ENCODE results near the gene SCTR. TPM values are rescaled to one million over a fixed set of nuclear protein-coding genes. Genes with fewer than 3 reads are reported as not detected.
A peak's percentile ranks its signal among the peaks of the same experiment; 100 is the strongest.

SCTR gene
- total RNA-seq, 1 experiment from 2014 or later: not detected

DNA sequence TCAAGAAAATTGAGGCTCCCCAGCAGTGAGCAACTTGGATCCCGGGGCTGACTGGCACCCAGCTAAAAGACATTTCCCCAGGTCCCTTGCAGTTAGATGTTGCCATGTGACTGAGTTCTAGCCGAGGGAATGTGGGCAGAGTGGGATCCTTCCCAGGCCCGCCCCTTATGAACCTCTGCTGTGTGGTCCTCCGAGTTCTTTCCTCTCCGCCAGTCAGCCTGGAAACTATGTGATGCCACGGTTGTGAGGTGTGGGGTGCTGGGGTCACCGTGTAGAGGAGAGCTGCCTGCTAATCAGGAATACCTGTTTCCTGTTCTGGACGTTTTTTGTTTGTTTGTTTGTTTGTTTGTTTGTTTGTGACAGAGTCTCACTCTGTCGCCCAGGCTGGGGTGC, 47.2 kb downstream of the SCTR start:
- DNase-seq: no peak
- H4K20me1 ChIP-seq (ENCODE audit: insufficient read depth, low read depth, low read length): peaks cover 12% of the 10 kb centered on the region; the same call in 1 of the 2 replicates
- H3K79me2 ChIP-seq (ENCODE audit: low read length): no peaks in the 10 kb centered on the region
- H3K4me3 ChIP-seq (ENCODE audit: low read length): no peak overlapping the region
- H3K4me1 ChIP-seq (ENCODE audit: low read length): no peaks in the 10 kb centered on the region
- H3K4me2 ChIP-seq (ENCODE audit: low read depth, low read length, poor library complexity, severe bottlenecking): no peak overlapping the region
- H3K9me2 ChIP-seq (replicated peaks; ENCODE audit: insufficient read depth, low read length): no peaks in the 10 kb centered on the region
- H3K36me3 ChIP-seq (ENCODE audit: insufficient read depth, low read length): no peaks in the 10 kb centered on the region
- no peak overlapping the region for H3K27ac ChIP-seq (ENCODE audit: low read length)
- H3K27me3 ChIP-seq (ENCODE audit: low read length): no peaks in the 10 kb centered on the region
- H3K9me3 ChIP-seq (ENCODE audit: low read length): no peaks in the 10 kb centered on the region
- no peak overlapping the region for H2AFZ ChIP-seq (ENCODE audit: low read length)
- no peak overlapping the region for H3K9ac ChIP-seq (ENCODE audit: low read length)

DNA sequence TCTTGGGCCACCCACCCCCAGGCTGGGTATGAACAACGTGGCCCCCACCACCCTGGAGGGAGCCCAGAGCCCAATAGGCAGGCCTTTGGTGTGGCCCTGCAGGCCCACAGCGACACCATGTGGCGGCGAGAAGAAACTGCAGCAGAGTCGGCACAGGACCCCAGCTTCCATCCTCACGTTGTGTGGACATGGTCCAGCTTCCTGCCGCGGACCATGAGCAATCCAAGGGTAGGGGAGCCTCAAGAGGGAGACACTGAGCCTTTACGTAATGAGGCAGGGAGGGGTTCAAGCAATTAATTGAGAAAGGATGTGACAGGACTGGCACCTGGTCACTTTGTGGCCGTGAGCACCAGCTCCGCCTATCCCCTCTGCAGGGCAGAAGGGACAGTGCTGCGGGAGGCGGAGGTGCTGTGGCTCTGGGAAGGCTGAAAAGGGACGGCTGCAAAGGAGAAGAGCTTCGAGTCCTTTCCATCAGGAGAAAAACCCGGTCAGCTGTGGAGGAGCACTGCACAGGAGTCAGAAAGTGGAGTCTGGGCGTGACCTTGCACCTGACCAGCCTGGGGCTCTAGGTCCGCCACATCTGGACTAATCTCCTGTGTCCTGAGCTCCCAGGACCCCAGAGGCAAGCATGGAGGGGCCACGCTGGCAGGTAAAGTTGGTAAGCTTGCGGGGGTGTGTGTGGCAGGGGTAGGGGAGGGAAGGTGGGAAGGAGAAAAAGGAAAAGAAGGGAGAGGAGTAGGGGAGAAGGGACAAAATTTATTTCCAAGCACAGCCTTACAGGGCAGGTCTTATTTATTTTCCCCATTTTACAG, 47.8 kb downstream of the SCTR start:
- Histone ChIP-seq H3K27me3 (ENCODE audit: low read length) (no peaks in the 10 kb centered on the region), H3K27ac (ENCODE audit: low read length) (no peak overlapping the region), H3K9ac (ENCODE audit: low read length) (no peak overlapping the region), H2AFZ (ENCODE audit: low read length) (no peak overlapping the region), H3K4me3 (ENCODE audit: low read length) (no peak overlapping the region), H3K36me3 (ENCODE audit: insufficient read depth, low read length) (no peaks in the 10 kb centered on the region), H3K4me1 (ENCODE audit: low read length) (no peaks in the 10 kb centered on the region), H4K20me1 (ENCODE audit: insufficient read depth, low read depth, low read length) (peaks cover 12% of the 10 kb centered on the region; the same call in 1 of the 2 replicates), H3K9me2 (replicated peaks; ENCODE audit: insufficient read depth, low read length) (no peaks in the 10 kb centered on the region), H3K79me2 (ENCODE audit: low read length) (no peaks in the 10 kb centered on the region), H3K9me3 (ENCODE audit: low read length) (no peaks in the 10 kb centered on the region), H3K4me2 (ENCODE audit: low read depth, low read length, poor library complexity, severe bottlenecking) (no peak overlapping the region)
- peak; percentile 83 for DNase-seq

DNA sequence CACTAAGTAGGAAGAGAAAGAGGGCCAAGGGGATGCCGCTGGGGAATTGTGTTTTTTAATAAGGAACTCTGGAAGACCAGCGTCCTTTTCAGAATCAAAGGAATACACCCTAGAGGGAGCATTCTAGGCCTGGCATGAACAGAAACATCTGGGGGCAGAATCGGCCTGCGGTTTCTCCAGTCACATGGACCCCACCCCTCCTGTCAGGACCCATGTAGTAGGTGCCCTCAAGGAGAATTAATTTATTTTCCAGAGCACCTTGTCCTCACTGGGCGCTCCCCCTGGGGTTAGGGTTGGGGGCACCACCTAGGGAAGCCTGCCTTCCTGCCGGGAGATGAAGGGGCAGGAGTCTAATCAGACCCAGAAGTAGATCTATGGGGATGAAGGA, 48.4 kb downstream of the SCTR start:
- no peaks in the 10 kb centered on the region for H3K27me3 ChIP-seq (ENCODE audit: low read length)
- H3K9me3 ChIP-seq (ENCODE audit: low read length): no peaks in the 10 kb centered on the region
- peaks cover 12% of the 10 kb centered on the region; the same call in 1 of the 2 replicates for H4K20me1 ChIP-seq (ENCODE audit: insufficient read depth, low read depth, low read length)
- H3K9me2 ChIP-seq (replicated peaks; ENCODE audit: insufficient read depth, low read length): no peaks in the 10 kb centered on the region
- no peak overlapping the region for H3K9ac ChIP-seq (ENCODE audit: low read length)
- H3K79me2 ChIP-seq (ENCODE audit: low read length): no peaks in the 10 kb centered on the region
- H3K36me3 ChIP-seq (ENCODE audit: insufficient read depth, low read length): no peaks in the 10 kb centered on the region
- H3K4me2 ChIP-seq (ENCODE audit: low read depth, low read length, poor library complexity, severe bottlenecking): no peak overlapping the region
- H3K27ac ChIP-seq (ENCODE audit: low read length): no peak overlapping the region
- H2AFZ ChIP-seq (ENCODE audit: low read length): no peak overlapping the region
- H3K4me3 ChIP-seq (ENCODE audit: low read length): no peak overlapping the region
- no peaks in the 10 kb centered on the region for H3K4me1 ChIP-seq (ENCODE audit: low read length)
- DNase-seq: no peak

DNA sequence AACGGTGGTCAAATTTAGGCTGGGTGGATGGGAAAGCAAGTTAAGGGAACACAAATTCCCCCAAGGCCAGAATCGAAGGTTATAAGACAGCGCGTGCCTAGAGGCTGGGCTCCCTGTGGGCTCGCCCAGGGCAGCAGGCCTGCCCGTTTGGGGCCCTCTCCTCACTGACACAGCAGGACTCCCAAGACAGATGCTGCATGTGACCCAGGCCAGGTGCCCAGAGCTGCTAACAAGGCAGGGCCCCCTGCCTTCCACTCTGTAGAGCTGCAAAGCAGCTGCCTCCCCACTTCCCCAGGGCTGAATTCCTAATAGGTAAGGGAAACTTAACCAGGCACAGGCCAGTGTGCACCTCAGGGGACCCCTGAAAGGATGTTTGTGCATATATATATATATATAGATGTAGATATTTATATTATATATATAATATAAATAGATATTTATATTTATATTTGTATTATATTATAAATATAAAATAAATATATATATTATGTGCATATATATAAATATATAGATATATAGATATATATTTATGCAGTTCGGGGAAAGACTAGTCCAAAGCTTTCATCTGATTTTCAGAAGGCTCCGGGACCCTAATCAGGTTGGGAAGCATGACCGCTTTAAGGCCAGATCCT, 48.9 kb downstream of the SCTR start:
- no peak overlapping the region for H3K9ac ChIP-seq (ENCODE audit: low read length)

DNA sequence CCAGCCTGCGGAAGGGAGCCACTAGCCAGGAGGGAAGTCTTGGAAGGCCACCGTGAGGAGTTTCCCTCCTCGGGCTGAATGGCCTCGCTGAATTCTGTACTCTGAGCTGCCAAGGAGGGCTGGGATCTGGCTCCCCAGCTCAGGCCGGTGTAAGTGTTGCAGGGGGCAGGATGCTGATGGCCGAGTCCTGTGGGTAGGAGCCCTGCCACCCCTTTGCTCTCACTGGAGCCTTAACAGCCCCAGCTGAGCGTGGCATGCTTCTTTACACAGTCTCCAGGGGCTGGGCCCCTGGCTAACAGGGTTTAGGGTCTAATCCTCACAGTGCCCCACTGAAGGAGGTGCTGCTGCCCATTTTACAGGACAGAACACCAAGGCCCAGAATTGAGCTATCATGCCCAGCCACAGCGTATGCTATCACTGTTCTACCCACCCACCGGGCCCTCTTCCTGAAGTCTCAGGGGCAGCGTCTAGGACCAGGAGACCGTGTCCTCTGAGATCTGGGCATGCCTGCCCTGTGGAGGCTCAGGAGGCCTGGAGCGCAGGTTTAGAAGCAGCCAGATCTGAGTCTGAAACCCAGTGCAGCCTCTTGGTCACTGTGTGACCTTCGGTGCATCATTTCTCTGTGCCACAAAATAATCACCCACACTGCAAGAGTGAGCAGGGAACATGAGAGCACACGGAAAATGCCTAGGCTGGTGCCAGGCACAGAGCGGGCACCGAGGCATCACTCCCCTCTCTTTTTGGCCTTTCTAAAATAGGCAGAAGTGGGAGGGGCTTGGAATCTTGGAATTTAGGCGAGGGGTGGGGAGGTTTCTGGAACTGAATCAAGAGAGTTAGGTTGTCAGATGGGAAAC, 49.7 kb downstream of the SCTR start:
- H3K9me2 ChIP-seq (replicated peaks; ENCODE audit: insufficient read depth, low read length): no peaks in the 10 kb centered on the region
- no peaks in the 10 kb centered on the region for H3K9me3 ChIP-seq (ENCODE audit: low read length)
- no peak for DNase-seq
- H3K9ac ChIP-seq (ENCODE audit: low read length): no peak overlapping the region
- no peaks in the 10 kb centered on the region for H3K36me3 ChIP-seq (ENCODE audit: insufficient read depth, low read length)
- H3K27me3 ChIP-seq (ENCODE audit: low read length): no peaks in the 10 kb centered on the region
- no peak overlapping the region for H3K4me2 ChIP-seq (ENCODE audit: low read depth, low read length, poor library complexity, severe bottlenecking)
- H3K4me3 ChIP-seq (ENCODE audit: low read length): no peak overlapping the region
- peaks cover 12% of the 10 kb centered on the region; the same call in 1 of the 2 replicates for H4K20me1 ChIP-seq (ENCODE audit: insufficient read depth, low read depth, low read length)
- H3K79me2 ChIP-seq (ENCODE audit: low read length): no peaks in the 10 kb centered on the region
- no peak overlapping the region for H2AFZ ChIP-seq (ENCODE audit: low read length)
- no peak overlapping the region for H3K27ac ChIP-seq (ENCODE audit: low read length)
- no peaks in the 10 kb centered on the region for H3K4me1 ChIP-seq (ENCODE audit: low read length)

More for the DNA sequence above, 48.9 kb downstream of the SCTR start:
- H3K9me2 ChIP-seq (replicated peaks; ENCODE audit: insufficient read depth, low read length): no peaks in the 10 kb centered on the region
- H3K4me2 ChIP-seq (ENCODE audit: low read depth, low read length, poor library complexity, severe bottlenecking): no peak overlapping the region
- no peaks in the 10 kb centered on the region for H3K4me1 ChIP-seq (ENCODE audit: low read length)
- H3K27me3 ChIP-seq (ENCODE audit: low read length): no peaks in the 10 kb centered on the region
- DNase-seq: peak; percentile 55
- no peaks in the 10 kb centered on the region for H3K36me3 ChIP-seq (ENCODE audit: insufficient read depth, low read length)
- no peaks in the 10 kb centered on the region for H3K9me3 ChIP-seq (ENCODE audit: low read length)
- peaks cover 12% of the 10 kb centered on the region; the same call in 1 of the 2 replicates for H4K20me1 ChIP-seq (ENCODE audit: insufficient read depth, low read depth, low read length)
- H3K27ac ChIP-seq (ENCODE audit: low read length): no peak overlapping the region
- H3K4me3 ChIP-seq (ENCODE audit: low read length): no peak overlapping the region
- no peaks in the 10 kb centered on the region for H3K79me2 ChIP-seq (ENCODE audit: low read length)
- H2AFZ ChIP-seq (ENCODE audit: low read length): no peak overlapping the region

DNA sequence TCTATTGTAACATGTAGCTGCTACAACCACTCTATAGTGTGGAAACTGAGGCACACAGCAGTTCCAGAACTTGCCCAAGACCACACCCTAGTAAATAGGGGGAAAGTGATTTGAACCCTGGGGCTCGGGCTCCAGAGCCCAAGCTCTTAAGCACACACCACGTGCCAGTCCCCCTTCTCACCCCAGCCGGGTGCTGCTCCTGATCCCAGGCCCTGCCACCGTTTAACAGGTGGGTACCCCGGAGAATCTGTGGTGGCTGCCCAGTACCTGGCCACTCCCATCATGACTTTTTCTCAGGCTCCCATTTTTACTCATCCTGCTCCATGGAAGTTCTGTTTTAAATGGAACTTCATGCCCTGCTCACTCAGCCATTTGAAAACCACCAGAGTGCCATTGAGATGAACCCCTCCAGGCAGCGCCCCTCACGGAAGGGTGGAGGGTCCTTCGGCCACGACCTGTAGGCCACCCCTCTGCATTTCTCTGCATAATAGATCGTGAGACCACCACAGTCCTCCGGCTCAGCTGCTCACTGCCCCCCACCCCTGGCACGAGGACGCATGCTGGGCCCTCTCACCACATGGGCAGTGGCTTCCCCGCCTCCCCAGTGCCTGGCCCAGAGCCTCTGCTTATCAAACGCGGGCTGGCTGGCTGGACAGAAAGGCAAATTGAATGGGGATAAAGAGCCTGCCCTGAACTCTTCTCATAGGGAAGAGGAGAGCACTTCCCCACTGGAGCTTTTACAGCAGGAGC, 50.5 kb downstream of the SCTR start:
- Histone ChIP-seq H3K4me1 (ENCODE audit: low read length) (no peaks in the 10 kb centered on the region), H2AFZ (ENCODE audit: low read length) (no peak overlapping the region), H3K27ac (ENCODE audit: low read length) (no peak overlapping the region), H3K9me3 (ENCODE audit: low read length) (no peaks in the 10 kb centered on the region), H3K4me2 (ENCODE audit: low read depth, low read length, poor library complexity, severe bottlenecking) (no peak overlapping the region), H3K9ac (ENCODE audit: low read length) (no peak overlapping the region), H4K20me1 (ENCODE audit: insufficient read depth, low read depth, low read length) (peaks cover 12% of the 10 kb centered on the region; the same call in 1 of the 2 replicates), H3K9me2 (replicated peaks; ENCODE audit: insufficient read depth, low read length) (no peaks in the 10 kb centered on the region), H3K36me3 (ENCODE audit: insufficient read depth, low read length) (no peaks in the 10 kb centered on the region), H3K4me3 (ENCODE audit: low read length) (no peak overlapping the region), H3K79me2 (ENCODE audit: low read length) (no peaks in the 10 kb centered on the region), H3K27me3 (ENCODE audit: low read length) (no peaks in the 10 kb centered on the region)
- no peak for DNase-seq

DNA sequence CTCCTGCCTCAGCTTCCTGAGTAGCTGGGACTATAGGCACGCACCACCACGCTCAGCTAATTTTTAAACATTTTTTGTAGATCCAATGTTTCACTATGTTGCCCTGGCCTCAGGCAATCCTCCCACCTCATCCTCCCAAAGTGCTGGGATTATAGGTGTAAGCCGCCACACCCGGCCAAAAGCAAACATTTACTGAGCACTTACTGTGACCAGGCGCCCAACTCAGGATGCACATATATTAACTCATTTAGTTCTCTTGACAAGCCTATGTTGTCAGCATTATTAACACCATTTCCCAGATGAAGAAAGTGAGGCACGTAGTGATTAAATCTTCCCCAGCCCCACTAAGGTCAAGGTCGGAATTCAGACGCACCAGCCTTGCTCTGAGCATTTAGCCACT, 51.5 kb downstream of the SCTR start:
- H3K9me3 ChIP-seq (ENCODE audit: low read length): no peaks in the 10 kb centered on the region
- H3K9me2 ChIP-seq (replicated peaks; ENCODE audit: insufficient read depth, low read length): no peaks in the 10 kb centered on the region
- no peak overlapping the region for H3K27ac ChIP-seq (ENCODE audit: low read length)
- no peak overlapping the region for H3K4me3 ChIP-seq (ENCODE audit: low read length)
- no peaks in the 10 kb centered on the region for H3K36me3 ChIP-seq (ENCODE audit: insufficient read depth, low read length)
- no peaks in the 10 kb centered on the region for H3K79me2 ChIP-seq (ENCODE audit: low read length)
- no peak overlapping the region for H2AFZ ChIP-seq (ENCODE audit: low read length)
- no peak overlapping the region for H3K9ac ChIP-seq (ENCODE audit: low read length)
- H3K27me3 ChIP-seq (ENCODE audit: low read length): 0 out of 2 replicates have a peak, but pooled peaks cover 3% of the 10 kb centered on the region
- peaks cover 12% of the 10 kb centered on the region; the same call in 1 of the 2 replicates for H4K20me1 ChIP-seq (ENCODE audit: insufficient read depth, low read depth, low read length)
- H3K4me2 ChIP-seq (ENCODE audit: low read depth, low read length, poor library complexity, severe bottlenecking): no peak overlapping the region
- H3K4me1 ChIP-seq (ENCODE audit: low read length): no peaks in the 10 kb centered on the region
- DNase-seq: no peak

Measured in Karpas-422 (cell line).